Measurements from ENCODE around the gene SDCBP2.

SDCBP2 gene

DNA sequence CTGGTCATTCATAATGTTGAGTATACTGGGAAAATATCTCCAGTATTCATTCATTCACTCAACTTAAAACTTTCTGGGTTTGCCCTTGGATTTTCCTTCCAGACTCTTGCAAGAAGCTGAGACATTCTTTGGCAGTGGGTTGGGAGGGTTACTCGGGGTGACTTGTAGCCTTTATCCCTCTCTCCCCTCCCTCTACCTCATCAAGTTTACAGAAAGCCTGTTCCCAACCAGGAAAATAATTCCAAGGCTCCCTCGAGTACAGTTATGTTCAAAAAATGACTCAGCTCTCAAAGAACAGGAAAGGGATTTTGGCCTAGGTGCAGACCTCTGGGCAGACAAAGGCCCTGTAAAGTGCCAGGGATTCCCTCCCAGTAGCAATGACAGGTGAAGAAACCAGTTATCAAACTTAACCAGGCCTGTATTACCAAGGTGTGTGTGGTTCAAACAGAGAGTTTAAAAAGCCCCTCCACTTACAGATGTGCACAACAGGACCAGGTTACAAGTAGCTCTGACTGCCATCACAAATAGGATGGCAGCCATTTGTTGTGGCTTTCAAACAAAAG, 41.7 kb upstream of the SDCBP2 start:
- peaks cover 61% of the 10 kb centered on the region for H3K36me3 ChIP-seq (replicated peaks; ENCODE audit: low read depth, low read length)
- no peak overlapping the region for H3K4me3 ChIP-seq (ENCODE audit: low read length)
- H3K4me1 ChIP-seq (ENCODE audit: low read length) = peaks cover under 1% of the 10 kb centered on the region; the same call in 1 of the 2 replicates
- H3K27me3 ChIP-seq (ENCODE audit: low read depth, low read length) = no peaks in the 10 kb centered on the region
- peaks cover 20% of the 10 kb centered on the region for H4K20me1 ChIP-seq (ENCODE audit: insufficient read depth, low read length)
- no peak overlapping the region for H3K9ac ChIP-seq (ENCODE audit: low read length)
- H3K27ac ChIP-seq (ENCODE audit: low read length) = no peak overlapping the region
- TF ChIP-seq EZH2phosphoT487 (IDR thresholded peaks at IDR 0.05; ENCODE audit: low read depth) = no peak
- TF ChIP-seq, protein P1, sequence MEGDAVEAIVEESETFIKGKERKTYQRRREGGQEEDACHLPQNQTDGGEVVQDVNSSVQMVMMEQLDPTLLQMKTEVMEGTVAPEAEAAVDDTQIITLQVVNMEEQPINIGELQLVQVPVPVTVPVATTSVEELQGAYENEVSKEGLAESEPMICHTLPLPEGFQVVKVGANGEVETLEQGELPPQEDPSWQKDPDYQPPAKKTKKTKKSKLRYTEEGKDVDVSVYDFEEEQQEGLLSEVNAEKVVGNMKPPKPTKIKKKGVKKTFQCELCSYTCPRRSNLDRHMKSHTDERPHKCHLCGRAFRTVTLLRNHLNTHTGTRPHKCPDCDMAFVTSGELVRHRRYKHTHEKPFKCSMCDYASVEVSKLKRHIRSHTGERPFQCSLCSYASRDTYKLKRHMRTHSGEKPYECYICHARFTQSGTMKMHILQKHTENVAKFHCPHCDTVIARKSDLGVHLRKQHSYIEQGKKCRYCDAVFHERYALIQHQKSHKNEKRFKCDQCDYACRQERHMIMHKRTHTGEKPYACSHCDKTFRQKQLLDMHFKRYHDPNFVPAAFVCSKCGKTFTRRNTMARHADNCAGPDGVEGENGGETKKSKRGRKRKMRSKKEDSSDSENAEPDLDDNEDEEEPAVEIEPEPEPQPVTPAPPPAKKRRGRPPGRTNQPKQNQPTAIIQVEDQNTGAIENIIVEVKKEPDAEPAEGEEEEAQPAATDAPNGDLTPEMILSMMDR (IDR thresholded peaks at IDR 0.05; ENCODE audit: low read depth, low read length) = no peak
- no peak overlapping the region for H3K4me2 ChIP-seq (ENCODE audit: low read length)
- H3K79me2 ChIP-seq (ENCODE audit: low read length) = peaks cover 30% of the 10 kb centered on the region
- no peak overlapping the region for H2AFZ ChIP-seq (ENCODE audit: low read depth, low read length)
- no peaks in the 10 kb centered on the region for H3K9me3 ChIP-seq (ENCODE audit: insufficient read depth, low read length)

DNA sequence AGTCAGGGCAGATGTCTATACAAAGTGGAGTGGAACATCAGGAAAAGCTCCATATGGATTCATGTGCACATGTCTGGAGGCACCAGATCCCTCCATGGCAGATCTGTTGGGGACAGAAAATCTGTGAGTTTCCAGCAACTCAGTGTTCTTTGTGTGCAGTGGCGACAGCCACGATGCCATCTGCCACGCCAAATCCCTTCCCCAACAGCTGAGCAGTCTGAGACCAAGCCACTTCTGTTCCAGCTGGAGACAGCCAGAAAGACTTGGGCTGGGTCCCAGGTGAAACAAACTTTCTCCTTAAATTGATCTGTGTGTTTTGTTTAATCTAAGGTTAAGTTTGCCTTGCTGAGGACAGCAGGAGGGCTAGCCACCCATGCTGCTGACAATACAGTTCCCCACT, 41.0 kb upstream of the SDCBP2 start:
- peaks cover 18% of the 10 kb centered on the region for H4K20me1 ChIP-seq (ENCODE audit: insufficient read depth, low read length)
- no peaks in the 10 kb centered on the region for H3K27me3 ChIP-seq (ENCODE audit: low read depth, low read length)
- H3K9me3 ChIP-seq (ENCODE audit: insufficient read depth, low read length) = no peaks in the 10 kb centered on the region
- H3K79me2 ChIP-seq (ENCODE audit: low read length) = peaks cover 23% of the 10 kb centered on the region
- no peak overlapping the region for H3K27ac ChIP-seq (ENCODE audit: low read length)
- no peak overlapping the region for H3K4me2 ChIP-seq (ENCODE audit: low read length)
- no peak for TF ChIP-seq EZH2phosphoT487 (IDR thresholded peaks at IDR 0.05; ENCODE audit: low read depth)
- TF ChIP-seq, protein P1 (IDR thresholded peaks at IDR 0.05; ENCODE audit: low read depth, low read length) = no peak
- H3K4me3 ChIP-seq (ENCODE audit: low read length) = no peak overlapping the region
- H2AFZ ChIP-seq (ENCODE audit: low read depth, low read length) = no peak overlapping the region
- H3K4me1 ChIP-seq (ENCODE audit: low read length) = no peaks in the 10 kb centered on the region
- no peak overlapping the region for H3K9ac ChIP-seq (ENCODE audit: low read length)
- peaks cover 61% of the 10 kb centered on the region for H3K36me3 ChIP-seq (replicated peaks; ENCODE audit: low read depth, low read length)

DNA sequence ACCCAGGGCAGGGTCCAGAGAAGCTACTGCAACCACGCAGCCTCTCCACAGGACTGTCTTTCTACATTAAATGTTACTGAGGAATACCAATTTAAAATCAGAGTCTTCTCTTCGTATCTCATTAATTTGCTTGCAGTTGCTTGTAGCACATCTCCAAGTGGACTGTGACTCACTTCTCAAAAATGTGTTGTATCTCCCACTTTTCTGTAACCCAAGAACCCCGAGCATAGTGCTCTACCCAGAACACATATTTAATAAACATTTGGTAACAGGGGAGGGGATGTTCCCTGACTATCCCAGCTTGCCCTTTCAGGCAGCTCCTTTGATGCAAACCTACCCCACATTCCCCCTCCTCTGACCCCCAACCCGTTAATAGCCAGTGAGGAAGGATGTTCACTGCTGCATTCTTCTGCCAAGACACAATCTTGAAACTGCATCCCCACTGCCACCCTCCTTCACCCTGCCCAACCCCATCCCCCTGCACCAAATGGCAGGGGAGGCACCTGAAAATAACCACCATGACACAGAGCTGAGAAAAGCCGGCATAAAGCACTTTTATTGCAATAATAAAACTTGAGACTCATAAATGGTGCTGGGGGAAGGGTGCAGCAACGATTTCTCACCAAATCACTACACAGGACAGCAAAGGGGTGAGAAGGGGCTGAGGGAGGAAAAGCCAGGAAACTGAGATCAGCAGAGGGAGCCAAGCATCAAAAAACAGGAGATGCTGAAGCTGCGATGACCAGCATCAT, 39.7 kb upstream of the SDCBP2 start:
- Histone ChIP-seq H3K4me2 (ENCODE audit: low read length) (no peak overlapping the region), H3K79me2 (ENCODE audit: low read length) (peaks cover 10% of the 10 kb centered on the region), H3K36me3 (replicated peaks; ENCODE audit: low read depth, low read length) (peaks cover 51% of the 10 kb centered on the region)

DNA sequence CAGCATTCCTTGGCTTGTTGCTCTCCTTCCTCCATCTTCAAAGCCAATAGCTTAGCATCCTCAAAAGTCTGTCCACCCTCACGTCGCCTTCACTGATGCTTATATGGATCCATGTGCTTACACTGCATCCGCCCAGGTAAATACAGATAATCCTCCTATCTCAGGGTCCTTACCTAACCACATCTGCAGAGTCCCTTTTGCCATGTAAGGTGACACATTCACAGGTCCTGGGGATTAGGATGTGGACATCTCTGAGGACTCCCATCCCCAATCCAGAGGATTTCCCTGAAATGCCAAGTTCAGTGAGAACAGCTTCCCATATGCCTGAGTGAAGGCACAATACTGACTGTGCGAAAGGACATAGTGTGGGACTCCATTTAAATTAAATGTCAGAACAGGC, 38.5 kb upstream of the SDCBP2 start:
- H3K9me3 ChIP-seq (ENCODE audit: insufficient read depth, low read length) = no peaks in the 10 kb centered on the region
- H3K9ac ChIP-seq (ENCODE audit: low read length) = no peak overlapping the region
- no peaks in the 10 kb centered on the region for H3K4me1 ChIP-seq (ENCODE audit: low read length)
- H3K27me3 ChIP-seq (ENCODE audit: low read depth, low read length) = no peaks in the 10 kb centered on the region
- H3K79me2 ChIP-seq (ENCODE audit: low read length) = 0 out of 2 replicates have a peak, but pooled peaks cover 3% of the 10 kb centered on the region
- peaks cover 47% of the 10 kb centered on the region for H3K36me3 ChIP-seq (replicated peaks; ENCODE audit: low read depth, low read length)
- H4K20me1 ChIP-seq (ENCODE audit: insufficient read depth, low read length) = peaks cover 14% of the 10 kb centered on the region
- no peak overlapping the region for H3K4me3 ChIP-seq (ENCODE audit: low read length)
- no peak overlapping the region for H3K4me2 ChIP-seq (ENCODE audit: low read length)
- no peak overlapping the region for H3K27ac ChIP-seq (ENCODE audit: low read length)
- H2AFZ ChIP-seq (ENCODE audit: low read depth, low read length) = no peak overlapping the region
- TF ChIP-seq EZH2phosphoT487 (IDR thresholded peaks at IDR 0.05; ENCODE audit: low read depth) = no peak
- TF ChIP-seq, protein P1 (IDR thresholded peaks at IDR 0.05; ENCODE audit: low read depth, low read length) = no peak

More for the DNA sequence above, 39.7 kb upstream of the SDCBP2 start:
- TF ChIP-seq EZH2phosphoT487 (IDR thresholded peaks at IDR 0.05; ENCODE audit: low read depth) = no peak
- TF ChIP-seq, protein P1 (IDR thresholded peaks at IDR 0.05; ENCODE audit: low read depth, low read length) = no peak
- H3K27ac ChIP-seq (ENCODE audit: low read length) = no peak overlapping the region
- H3K9me3 ChIP-seq (ENCODE audit: insufficient read depth, low read length) = no peaks in the 10 kb centered on the region
- no peak overlapping the region for H3K4me3 ChIP-seq (ENCODE audit: low read length)
- H3K9ac ChIP-seq (ENCODE audit: low read length) = no peak overlapping the region
- peaks cover 14% of the 10 kb centered on the region for H4K20me1 ChIP-seq (ENCODE audit: insufficient read depth, low read length)
- no peaks in the 10 kb centered on the region for H3K27me3 ChIP-seq (ENCODE audit: low read depth, low read length)
- H3K4me1 ChIP-seq (ENCODE audit: low read length) = no peaks in the 10 kb centered on the region
- H2AFZ ChIP-seq (ENCODE audit: low read depth, low read length) = no peak overlapping the region

Data from OCI-LY3 (cell line).